Activated CD4-positive, alpha-beta T cell treated with anti-CD3 and anti-CD28 coated beads, Interleukin-2, amount 50 U/mL, for 48 hours (primary cell): ENCODE results near the gene GH2.
"Not testable (repeated sequence)": the region's sequence is repeated elsewhere in the genome, so short reads cannot be mapped to it uniquely, and the experiment has no call there.

Experiments used
- DNase-seq, 2 experiments: peaks; one replicate each; pipeline ENCODE4 v3.0.0-alpha.2; 2020

GH2 gene

GRCh38 chr17:63881935-63882601 lies at the start of gene GH2:
Gene GH2 (minus strand): TSS chr17:63881944. CDS start chr17:63881801, 143 bp downstream.
- peak; percentile 67 to 74 for DNase-seq

- DNase-seq = peak; percentile 71 to 72
These were observed 49.3 kb upstream of the GH2 start for GRCh38 chr17:63930951-63931575.

- DNase-seq = no peak
These were observed 48.4 kb upstream of the GH2 start for GRCh38 chr17:63929860-63930766.

- DNase-seq = no peak
These were observed 47.4 kb upstream of the GH2 start for GRCh38 chr17:63928966-63929695.

- no peak for DNase-seq
These were observed 46.5 kb upstream of the GH2 start for GRCh38 chr17:63928172-63928666.

- no peak for DNase-seq
These were observed 45.9 kb upstream of the GH2 start for GRCh38 chr17:63927464-63928171.

GRCh38 chr17:63926164-63926563 lies 44.4 kb upstream of the GH2 start:
- no peak for DNase-seq

GRCh38 chr17:63925615-63926014 lies 43.9 kb upstream of the GH2 start:
- DNase-seq = no peak

GRCh38 chr17:63922402-63922801 lies 40.7 kb upstream of the GH2 start:
- DNase-seq = not testable (repeated sequence)

- not testable (repeated sequence) for DNase-seq
These were observed 39.0 kb upstream of the GH2 start for GRCh38 chr17:63920779-63921178.

GRCh38 chr17:63920050-63920449 lies 38.3 kb upstream of the GH2 start:
- DNase-seq = not testable (repeated sequence)

- peak; percentile 75 to 81 for DNase-seq
These were observed 37.6 kb upstream of the GH2 start for GRCh38 chr17:63919311-63919723.

- not testable (repeated sequence) for DNase-seq
These were observed 37.1 kb upstream of the GH2 start, which contains the start of gene GH1 for GRCh38 chr17:63918789-63919305. Gene GH1 (minus strand): TSS chr17:63918839. CDS start chr17:63918776, 63 bp downstream.

- no peak for DNase-seq
These were observed 36.6 kb upstream of the GH2 start for GRCh38 chr17:63918305-63918704.

- no peak for DNase-seq
These were observed 35.9 kb upstream of the GH2 start for GRCh38 chr17:63917646-63918045.

- not testable (repeated sequence) for DNase-seq
These were observed 35.5 kb upstream of the GH2 start for GRCh38 chr17:63917206-63917605.

GRCh38 chr17:63916566-63917185 lies 34.9 kb upstream of the GH2 start:
- no peak for DNase-seq

- DNase-seq = not testable (repeated sequence)
These were observed 34.0 kb upstream of the GH2 start for GRCh38 chr17:63915753-63916152.

GRCh38 chr17:63914471-63914870 lies 32.7 kb upstream of the GH2 start:
- no peak for DNase-seq

- peak; percentile 72 to 79 for DNase-seq
These were observed 29.9 kb upstream of the GH2 start for GRCh38 chr17:63911657-63912100.
